SU-DHL-6 (cell line): Measurements from ENCODE around the gene C19orf38.

Source experiments
- CTCF ChIP-seq: fragments of 200-600 bp; sonication (generic); IDR thresholded peaks from one replicate; pipeline ENCODE4 v1.5.1; 2017; ENCODE audit warnings: antibody characterized with exemption, mild to moderate bottlenecking, low read length, moderate library complexity; ENCODE audit not compliant: insufficient read depth, poor library complexity, severe bottlenecking
- EZH2phosphoT487 ChIP-seq: fragments of 200-600 bp; sonication (generic), shearing (Covaris generic); conservative IDR thresholded peaks from 2 replicates; pipeline ENCODE4 v1.6.1; 2018; ENCODE audit warnings: mild to moderate bottlenecking, antibody characterized with exemption, low read length, moderate library complexity, mixed read lengths

GRCh38 chr19:10899151-10899653 is 51.0 kb downstream of the C19orf38 start:
- TF ChIP-seq CTCF, result no peak
- TF ChIP-seq EZH2phosphoT487, result no peak
